NCI-H2196 (cell line): ENCODE measurements around the gene PPP1R37.
A peak's percentile ranks its signal among the peaks of the same experiment; 100 is the strongest.

Experiments used
- DNase-seq: peaks from one replicate; lab custom pipeline; 2025; ENCODE audit not compliant: unreplicated experiment; lab: John Stamatoyannopoulos, UW

PPP1R37 gene

GRCh38 chr19:45092747-45093678 lies at the start of gene PPP1R37:
TSS of gene PPP1R37 (plus strand) at chr19:45093179. CDS start at chr19:45093326, 147 bp downstream.
- DNase-seq: peak; percentile 98

DNA sequence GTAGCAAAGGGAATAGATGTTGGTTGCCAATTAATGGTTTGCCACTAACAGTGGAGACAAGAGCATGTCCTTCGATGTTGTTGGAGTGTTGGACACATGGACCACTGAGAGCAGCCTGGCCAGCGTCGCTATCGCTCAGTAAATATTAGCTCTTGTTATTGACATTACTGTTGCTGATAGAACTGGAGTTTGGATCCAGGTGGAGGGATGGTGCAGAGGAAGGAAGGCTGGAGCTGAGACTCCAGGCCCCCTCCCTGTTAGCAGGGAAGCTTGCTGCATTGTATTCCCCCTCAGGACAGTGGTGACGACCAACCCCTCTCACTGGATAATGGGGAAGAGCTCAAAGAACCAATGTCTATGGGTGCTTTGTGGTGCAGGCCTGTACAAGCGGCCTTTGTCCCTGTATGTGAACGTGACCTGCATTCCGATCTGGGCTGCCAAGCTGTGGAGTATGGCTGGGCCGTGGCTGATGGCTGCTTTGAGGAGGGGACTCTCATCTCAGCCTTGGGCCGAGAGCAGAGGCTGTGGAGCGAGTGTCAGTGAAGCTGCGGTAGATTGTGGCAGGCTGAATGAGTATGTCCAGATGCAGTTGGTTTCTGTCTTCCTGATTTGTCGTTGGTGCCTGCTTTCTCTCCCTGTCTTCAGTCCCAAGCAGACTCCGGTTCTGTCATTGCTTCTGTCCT lies 47.2 kb upstream of the PPP1R37 start:
- peak; percentile 10 for DNase-seq

DNA sequence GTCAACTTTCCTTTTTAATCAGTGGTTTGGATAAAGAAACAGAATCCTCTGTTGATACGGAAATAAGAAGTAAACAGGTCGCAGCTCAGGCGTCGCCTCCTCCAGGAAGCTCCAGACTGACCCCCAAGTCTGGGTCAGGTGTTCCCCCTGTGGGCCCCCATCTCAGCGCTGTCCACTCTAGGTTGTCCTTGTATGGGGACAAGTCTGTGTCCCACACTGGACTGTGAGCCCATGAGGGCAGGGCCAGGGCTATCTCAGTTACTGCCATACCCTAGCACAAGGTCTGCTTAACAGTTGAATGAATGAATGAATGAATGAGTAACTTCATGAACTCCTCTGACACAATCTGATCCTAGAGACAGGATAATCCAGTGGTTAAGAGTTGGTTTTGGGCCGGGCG lies 46.6 kb upstream of the PPP1R37 start:
- no peak for DNase-seq

- DNase-seq: no peak
Measured at GRCh38 chr19:45047188-45047797, 45.7 kb upstream of the PPP1R37 start.

DNA sequence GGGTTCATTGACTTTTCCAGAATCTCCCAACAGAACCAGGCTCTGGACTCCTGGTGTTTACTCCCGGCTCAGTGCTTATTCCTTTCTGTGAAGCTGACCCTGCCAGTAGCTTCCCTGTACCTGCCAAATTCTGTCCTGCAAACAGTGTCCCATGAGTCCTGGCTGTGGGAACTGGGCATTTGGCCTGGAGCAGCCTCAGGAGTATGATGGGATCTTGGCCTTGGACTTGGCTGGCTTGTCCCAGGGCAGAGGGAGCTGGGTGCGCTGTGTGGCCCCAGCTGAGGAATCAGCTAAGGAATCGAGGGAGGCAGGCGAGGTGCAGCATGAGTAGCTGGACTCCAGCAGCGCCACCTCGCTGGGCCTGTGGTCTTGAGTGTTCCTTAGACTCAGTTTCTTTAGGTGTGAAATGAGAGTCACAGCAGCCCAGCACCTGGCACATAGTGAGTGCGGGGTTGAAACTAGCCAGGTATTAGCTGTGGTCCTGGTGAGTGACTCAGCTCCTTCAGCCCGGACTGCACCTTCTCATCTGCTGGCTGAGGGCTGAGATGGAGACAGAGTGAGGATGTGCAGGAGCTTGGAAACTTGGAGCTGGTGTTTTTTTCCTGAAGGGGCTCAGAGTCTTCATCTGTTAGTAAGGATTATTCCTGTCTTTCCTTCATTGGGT lies 43.8 kb upstream of the PPP1R37 start:
- no peak for DNase-seq

DNA sequence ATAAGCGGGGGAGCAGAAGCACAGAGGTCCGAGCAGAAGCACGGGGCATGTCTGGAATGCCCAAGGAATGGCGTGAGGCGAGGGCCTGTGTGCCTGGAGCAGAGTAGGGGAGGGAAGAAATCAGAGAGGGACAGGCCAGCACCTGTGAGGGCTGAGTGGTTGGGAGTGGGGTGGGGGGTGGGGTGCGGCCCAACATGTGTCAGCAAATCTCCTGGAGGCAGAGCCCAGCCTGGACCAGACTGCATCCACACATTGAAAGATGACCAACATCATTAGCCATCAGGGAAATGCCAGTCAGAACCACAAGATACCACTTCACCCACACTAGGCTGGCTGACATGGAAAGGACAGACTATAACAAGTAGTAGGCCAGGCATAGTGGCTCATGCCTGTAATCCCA lies 42.9 kb upstream of the PPP1R37 start:
- DNase-seq: no peak

- no peak for DNase-seq
Measured at GRCh38 chr19:45051929-45052579, 40.9 kb upstream of the PPP1R37 start.

DNA sequence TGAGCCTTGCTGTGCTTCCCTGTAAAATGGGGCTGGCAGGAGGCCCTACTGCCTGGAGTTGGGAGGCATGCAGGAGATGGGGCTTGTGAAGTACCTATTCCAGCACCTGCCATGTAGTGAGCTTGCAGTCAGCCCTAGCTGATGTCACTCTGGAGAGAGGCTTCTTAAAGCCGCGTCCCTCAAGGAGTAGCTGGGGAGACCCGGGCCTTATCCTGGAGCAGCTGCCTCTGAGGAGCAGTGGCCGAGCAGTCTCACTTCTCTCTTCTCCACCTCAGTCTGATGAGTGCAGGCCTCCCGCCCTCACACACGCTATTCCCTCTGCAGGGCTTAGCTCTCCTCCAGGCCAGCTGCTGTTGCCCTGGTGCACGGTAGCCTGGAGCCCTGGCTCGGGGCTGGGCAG lies 36.1 kb upstream of the PPP1R37 start:
- DNase-seq: no peak

DNA sequence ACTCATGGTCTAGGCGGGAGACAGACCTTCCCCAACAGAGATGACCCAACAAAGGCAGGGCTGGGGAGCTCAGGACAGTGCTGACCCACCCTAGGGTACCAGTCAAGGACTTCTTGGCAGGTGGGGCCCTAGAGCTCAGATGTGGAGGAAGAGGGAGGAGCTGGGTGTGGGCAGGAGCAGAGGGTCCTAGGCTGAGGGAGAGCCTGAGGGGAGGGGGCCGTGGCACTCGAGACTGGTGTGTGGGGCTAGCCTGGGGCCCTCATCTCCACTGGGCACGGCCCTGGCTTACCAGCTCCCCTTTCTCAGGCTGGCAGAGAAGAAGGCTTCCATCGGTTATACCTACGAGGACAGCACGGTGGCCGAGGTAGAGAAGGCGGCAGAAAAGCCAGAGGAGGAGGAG lies 35.5 kb upstream of the PPP1R37 start:
- DNase-seq: no peak

DNA sequence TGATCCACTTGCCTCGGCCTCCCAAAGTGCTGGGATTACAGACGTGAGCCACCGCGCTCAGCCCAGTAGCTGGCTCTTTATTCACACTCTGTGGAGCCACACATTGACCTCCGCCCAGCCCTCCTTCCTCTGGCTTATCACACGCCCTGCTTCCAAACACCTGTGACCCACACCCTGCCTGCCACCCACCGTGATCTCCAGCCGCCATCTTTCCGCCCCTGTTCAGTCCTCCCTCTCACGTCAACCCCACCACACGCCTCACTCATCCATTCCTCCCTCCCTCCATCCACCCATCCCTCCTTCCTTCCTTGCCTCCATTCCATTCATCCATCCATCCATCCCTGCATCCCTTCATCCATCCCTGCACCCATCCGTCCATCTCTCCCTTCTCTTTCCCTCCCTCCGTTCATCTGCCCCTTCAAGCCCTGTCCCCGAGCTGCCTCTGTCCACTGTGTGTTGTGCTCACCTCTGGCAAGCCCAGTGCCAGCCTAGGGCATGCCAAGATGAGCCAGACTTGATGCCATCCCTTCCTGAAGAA lies 34.3 kb upstream of the PPP1R37 start:
- DNase-seq: no peak

- peak; percentile 83 for DNase-seq
Measured at GRCh38 chr19:45059258-45059965, 33.6 kb upstream of the PPP1R37 start.

DNA sequence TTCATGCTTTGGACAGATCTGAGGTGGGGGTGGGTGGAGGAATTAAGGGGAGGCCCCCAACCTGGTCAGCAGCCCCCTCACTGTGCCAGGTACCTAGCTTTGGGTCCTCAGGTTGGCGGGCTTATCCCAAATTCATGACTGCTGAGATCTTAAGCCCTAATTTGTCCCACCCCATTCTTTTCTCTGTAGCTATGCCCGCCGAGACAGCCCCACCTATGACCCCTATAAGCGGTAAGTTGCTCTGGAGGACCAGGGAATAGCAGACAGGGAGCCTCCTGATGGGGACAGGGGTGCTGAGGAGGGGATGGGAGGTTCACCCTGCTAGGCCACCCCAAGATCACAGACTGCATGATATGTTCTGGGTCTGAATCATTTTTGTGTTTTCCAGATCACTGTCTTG lies 31.0 kb upstream of the PPP1R37 start:
- no peak for DNase-seq

GRCh38 chr19:45063851-45064801 lies 28.9 kb upstream of the PPP1R37 start:
- DNase-seq: no peak

DNA sequence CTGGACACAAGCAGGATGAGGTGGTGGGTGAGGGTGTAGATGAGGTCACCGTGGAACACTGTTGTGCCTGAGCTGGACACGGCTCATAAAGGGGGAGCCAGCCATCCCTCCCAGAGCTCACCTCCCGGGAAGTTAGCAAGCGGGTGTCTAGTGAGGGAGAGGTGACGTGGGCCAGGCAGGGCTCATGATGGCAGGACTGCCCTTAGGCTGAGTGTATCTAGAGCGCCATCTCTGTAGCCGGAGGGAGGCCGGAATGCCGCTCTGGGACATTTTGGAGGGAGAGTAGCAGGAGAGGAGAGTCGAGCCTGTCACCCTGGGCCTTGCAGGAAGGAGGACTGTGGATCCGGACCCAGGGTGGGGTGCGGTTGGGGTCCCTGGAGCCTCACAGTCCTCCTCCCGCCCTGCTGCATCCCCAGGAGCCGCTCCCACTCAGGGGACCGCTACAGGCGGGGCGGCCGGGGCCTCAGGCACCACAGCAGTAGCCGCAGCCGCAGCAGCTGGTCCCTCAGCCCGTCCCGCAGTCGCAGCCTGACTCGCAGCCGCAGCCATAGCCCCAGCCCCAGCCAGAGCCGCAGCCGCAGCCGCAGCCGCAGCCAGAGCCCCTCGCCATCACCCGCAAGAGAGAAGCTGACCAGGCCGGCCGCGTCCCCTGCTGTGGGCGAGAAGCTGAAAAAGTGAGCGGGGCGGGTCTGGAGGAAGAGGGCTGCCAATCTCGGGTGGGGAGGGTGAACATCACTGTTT lies 25.9 kb upstream of the PPP1R37 start:
- no peak for DNase-seq

GRCh38 chr19:45068041-45068440 lies 24.9 kb upstream of the PPP1R37 start:
- no peak for DNase-seq

- peak; percentile 69 for DNase-seq
Measured at GRCh38 chr19:45069056-45069455, 23.9 kb upstream of the PPP1R37 start.

DNA sequence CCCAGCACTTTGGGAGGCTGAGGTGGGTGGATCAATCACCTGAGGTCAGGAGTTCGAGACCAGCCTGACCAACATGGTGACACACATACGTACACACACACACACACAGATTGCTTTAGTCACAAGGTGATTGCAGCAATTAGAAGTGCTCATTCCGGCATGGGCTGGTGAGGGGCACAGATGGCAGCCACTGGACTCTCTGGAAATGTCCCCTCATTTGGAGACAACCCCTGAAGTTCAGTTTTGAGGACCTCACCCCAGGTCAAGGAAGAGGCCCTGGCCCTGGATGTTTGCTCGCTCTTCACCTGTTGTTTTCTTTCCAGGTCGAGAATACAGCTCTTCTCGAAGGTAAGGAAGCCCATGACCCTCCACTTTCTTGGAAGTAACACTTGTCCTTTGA lies 22.8 kb upstream of the PPP1R37 start:
- DNase-seq: no peak
